HG02938 (cell line): ENCODE results near the gene OBP2A.

ENCODE experiments used
- ATAC-seq: cut with Tn5 transposase; IDR thresholded peaks from one replicate; pipeline ENCODE4 v1.9.1; 2021; ENCODE audit warnings: mild to moderate bottlenecking, moderate library complexity; ENCODE audit not compliant: unreplicated experiment

The OBP2A gene

DNA sequence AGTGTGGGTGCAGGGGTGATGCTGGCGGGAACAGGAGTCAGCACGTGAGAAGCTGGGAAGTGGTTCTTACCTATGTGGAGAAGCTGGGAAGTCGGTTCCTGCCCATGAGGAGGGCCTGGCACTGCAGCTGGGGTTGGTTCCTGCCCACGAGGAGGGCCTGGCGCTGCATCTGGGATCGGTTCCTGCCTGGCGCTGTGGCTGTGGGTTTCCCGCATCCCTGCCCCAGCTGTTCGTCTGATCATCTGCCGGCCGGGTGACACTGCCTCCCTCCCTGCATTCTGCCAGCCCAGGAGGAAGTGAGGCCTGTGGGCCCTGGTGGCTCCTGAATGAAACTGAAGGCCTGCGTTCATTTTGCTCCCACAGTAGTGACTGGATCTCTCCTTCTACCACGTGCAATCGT, 5.1 kb downstream of the OBP2A start:
- no peak for ATAC-seq

DNA sequence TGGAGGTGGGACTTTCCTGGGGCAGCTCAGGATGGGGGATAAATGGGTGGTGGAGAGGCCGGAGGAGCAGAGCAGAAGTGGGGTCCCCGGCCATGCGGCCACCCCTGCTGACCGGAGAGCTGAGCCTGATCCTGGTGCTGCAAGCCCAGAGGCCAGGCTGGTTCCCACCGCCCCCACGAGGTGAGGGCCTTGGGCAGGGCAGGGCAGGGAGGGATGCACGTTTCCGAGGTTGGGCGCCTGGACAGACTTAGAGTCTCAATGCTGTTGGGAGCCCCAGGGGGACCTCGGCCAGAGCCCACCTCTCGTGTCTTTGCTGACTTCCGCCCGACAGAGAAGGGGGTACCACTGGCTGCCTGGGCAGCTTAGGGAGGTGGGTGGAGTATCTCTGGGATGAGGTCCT, 5.5 kb downstream of the OBP2A start:
- no peak for ATAC-seq

DNA sequence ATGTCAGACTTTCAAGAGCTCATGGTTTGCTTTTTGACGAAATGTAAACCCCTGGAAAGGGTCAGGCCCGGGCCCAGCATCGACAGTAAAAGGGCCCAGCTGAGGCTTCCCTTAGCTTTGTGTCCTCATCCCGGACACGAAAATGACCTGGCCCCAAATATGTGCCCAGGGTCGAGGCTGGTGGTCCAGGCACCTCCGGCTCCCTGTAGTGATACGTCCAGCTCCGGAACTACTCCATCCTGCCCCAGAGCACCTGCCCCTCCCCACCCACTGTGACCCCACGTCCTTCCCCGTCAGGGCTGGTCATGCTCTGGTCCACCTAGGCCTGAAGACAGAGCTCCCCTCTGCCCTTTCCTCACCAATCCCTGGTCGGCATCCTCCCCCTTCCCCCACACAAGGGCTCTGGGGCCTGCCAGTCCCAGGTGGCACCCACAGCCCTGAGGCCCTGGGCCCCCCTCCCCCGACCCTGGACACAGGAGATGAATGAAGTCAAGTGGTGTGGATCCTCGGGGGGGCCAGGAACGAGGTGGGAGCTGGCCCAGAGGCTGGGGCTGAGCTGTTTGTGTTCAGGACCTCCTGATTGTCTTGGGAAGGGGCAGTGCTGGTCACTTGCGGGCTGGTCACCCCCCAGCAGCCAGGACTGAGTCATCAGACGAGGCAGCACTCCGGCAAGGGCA, 6.2 kb downstream of the OBP2A start:
- ATAC-seq, result no peak

DNA sequence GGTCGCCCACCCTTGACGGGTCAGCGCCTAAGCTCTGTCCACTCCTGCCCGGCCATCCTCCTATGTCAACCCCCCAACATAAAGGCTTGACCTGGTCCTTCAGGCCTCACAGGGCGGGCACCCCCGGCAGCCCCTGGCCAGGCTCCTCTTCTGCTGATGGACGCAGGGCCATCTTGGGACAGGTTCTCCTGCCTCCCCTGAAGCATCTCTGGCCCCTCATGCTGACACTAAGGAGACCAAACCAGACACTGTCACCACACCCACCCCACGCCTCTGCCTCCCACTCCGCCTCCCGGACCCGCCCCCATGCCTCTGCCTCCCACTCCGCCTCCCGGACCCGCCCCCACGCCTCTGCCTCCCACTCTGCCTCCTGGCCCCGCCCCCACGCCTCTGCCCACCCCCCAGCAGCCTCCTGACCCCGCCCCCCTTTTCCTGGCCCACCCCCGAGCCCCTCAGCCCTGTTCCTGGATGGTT, 6.8 kb downstream of the OBP2A start:
- no peak for ATAC-seq

DNA sequence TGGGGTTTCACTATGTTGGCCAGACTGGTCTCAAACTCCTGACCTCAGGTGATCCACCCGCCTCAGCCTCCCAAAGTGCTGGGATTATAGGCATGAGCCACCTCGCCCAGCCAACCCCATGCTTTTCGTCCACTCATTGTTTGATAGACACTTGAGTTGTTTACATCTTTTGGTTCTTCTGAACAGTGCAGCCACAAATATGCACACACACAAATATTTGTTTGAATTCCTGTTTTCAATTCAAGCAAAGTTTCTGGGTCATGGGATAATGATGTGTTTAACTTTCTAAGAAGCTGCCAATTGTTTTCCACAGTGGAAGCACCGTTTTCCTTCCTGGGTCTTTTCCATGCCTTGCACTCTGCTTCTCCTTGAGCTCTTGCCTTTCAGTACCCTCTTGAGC, 8.8 kb downstream of the OBP2A start:
- no peak for ATAC-seq

DNA sequence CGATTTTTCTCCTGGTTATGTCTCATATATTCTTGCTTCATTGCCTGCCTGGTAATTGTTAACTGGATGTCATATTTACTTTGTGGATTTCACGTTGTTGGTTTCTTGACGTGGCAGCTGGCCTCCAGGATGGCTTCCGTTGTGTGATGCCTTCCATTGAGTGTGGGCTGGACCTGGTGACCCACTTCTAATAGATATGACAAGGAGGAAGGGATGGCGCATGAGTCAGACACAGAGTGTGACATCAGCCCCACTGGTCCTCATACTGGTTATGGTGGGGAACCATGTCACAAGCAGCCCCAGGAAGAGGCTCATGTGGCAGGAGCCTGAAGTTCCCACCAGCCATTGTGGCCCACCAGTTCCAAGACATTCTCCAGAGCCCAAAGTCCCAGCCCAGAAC, 9.3 kb downstream of the OBP2A start:
- ATAC-seq, result no peak

DNA sequence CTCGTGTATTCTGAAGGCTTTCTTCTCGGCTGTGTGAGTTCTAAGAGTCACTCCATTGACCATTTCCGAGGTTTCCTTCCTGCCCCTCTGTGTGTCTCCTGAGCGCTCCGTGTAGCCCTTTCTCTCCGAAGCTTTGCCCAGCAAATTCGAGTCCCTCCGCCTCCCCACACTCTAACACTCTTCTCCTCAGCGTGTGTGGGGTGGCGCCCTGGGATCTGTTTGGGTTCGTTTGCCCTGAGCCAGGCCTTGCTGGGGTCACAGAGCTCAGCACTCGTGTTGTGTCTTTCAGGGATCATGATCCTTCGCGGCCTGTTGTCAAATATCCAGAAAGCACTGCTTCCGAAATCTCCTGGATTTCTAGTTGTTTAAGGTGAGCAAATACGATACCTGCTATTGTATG, 10.0 kb downstream of the OBP2A start:
- no peak for ATAC-seq

DNA sequence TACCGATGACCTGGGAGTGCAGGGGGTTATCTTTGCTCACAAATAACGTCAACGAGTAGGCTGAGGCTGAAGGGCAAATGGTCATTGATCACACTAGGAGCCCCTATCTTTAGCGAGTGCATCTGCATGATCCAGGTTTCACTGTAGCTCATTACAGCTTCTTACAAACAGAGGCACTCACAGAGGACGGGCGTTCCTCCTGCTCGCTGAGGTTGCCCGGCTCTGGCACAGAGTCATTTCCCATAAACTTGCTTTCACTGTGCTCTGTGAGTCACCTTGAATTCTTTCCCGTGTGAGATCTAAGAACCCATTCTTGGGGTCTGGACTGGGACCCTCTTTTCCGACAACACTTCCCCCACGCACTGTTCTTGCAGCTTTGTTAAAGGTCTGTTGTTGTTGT, 13.7 kb downstream of the OBP2A start:
- no peak for ATAC-seq

DNA sequence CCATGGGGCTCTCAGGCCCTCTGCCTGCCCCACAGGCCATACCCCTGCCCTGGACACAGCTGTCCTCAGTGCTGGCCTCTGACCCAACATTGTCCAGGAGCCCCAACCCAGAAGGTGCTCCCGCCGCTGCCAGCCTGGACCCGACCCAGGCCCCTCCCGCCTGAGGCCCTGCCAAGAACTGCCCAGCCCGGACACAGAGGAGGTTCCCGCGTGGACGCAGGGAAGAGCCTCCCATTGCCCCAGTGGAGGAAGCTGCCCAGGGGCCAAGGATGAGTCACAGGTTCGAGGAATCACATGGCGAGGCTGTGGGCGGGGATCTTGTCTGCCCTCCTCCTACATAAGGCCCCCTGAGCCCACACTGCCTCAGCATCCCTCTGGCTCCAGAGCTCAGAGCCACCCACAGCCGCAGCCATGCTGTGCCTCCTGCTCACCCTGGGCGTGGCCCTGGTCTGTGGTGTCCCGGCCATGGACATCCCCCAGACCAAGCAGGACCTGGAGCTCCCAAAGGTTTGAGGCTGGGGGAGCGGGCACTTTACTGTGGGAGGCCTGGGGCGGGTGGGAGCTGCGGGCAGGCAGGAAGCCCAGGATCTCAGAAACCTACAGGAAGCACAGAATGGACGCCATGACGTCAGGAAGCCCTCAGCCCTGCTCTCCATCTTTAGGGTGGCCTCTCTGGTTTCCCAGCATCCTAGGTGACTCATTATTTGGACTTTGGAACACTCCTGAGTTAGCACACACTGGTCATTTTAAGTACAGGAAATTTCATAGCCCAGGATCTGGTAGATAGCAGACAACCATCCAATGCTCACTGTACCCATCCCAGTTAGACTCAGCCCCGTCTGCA, 15.7 kb downstream of the OBP2A start, which contains the start of gene PAEP:
Gene PAEP (plus strand): TSS at position 366 of the 844 bp plus-strand sequence.
- ATAC-seq, result no peak

DNA sequence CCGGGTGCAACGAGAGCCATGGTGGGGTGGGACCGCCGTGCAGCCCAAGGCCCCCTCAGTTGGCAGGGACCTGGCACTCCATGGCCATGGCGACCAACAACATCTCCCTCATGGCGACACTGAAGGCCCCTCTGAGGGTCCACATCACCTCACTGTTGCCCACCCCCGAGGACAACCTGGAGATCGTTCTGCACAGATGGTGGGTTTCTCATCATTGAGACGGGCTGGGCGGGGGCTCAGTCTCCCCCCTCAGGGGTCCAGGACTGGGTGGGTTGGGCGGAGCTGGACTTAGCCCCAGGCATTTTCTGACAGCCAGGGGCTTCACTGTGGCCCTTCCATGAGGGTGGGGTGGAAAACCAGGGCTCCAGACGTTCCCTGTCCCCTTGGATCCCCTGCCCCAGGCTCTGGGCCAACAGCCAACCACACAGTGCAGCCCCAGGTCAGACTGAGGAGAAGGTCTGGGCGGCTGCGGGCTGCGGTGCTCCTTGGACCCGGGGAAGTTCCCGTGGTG, 16.4 kb downstream of the OBP2A start:
- no peak for ATAC-seq

DNA sequence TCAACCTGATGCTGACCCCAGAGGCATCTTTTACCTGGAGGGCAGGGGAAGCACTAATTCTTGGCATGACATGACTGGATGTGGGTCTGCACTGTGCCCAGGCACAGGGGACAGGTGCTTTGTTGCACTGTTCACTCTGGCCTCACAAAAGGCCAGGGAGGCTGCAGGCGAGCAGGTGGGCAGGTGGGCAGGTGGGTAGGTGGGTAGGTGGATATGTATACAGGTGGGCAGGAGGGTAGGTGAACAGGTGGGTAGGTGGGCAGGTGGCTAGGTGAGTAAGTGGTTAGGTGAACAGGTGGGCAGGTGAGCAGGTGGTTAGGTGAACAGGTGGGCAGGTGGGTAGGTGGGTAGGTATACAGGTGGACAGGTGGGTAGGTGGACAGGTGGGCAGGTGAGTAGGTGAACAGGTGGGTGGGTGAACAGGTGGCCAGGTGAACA, 17.1 kb downstream of the OBP2A start:
- ATAC-seq, result no peak

DNA sequence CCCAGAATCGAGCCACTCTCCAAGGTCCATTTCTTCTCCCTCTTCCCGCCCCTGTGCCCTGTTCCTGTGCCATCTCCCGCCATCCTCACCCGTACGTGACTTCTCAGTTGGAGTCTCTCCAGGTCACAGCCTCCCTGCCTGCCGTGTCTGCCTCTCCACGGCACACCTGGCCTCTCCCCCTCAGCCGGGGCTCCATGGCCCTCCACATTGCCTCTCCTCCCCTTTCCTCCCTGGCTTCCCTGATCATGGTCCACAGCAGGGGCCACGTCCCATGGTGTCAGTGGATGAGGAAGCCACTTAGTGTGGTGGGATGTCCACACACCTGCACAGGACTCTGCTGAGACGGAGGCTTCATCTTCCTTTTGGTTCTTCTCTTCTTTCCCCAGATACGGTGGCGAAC, 17.9 kb downstream of the OBP2A start:
- ATAC-seq, result no peak

DNA sequence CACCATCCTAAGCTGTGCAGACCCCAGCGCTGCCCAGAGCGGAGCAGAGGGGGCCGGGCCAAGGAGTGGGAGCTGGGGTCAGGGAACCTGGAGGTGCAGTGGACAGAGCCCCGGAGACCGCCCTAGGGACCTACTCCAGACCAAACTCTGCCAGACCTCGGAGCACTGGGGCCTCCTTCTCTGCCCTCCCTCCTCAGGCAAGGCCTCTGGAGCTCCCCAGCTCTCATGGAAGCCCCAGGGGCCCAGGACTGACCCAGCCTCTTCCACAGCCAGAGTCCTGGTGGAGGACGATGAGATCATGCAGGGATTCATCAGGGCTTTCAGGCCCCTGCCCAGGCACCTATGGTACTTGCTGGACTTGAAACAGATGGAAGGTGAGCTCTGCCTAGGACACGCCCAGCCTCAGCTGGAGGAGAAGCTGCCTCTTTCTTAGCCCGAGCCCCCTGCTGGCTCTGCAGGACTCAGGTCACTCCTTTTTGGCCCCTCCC, 19.3 kb downstream of the OBP2A start:
- ATAC-seq, result no peak

DNA sequence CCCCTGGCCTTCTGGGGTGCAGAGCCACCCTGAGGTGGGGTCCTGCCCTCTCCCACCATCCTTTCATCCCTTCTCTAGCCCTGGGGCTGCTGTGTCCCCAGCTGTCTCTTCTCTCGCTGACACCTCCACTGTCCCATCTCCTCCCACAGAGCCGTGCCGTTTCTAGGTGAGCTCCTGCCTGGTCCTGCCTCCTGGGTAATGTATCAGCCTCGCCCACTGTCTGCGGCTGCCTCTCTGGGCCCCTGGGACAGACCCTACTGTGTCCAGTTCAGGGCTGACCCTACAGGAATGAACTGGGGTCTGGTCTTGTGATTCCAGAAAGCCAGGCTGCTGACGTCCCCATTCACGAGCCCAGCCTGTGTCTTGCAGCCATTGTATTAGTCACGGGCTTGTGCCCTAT, 19.7 kb downstream of the OBP2A start:
- ATAC-seq, result no peak

DNA sequence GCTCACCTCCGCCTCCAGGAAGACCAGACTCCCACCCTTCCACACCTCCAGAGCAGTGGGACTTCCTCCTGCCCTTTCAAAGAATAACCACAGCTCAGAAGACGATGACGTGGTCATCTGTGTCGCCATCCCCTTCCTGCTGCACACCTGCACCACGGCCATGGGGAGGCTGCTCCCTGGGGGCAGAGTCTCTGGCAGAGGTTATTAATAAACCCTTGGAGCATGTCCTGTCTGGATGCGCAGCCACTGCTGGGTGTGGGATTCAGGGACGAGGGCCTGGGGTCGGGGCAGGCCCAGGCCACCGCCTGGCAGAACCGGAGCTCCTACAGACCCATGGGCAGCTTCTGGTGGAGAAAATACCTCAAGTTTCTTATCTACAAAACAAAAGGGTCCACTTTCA, 20.6 kb downstream of the OBP2A start:
- no peak for ATAC-seq

DNA sequence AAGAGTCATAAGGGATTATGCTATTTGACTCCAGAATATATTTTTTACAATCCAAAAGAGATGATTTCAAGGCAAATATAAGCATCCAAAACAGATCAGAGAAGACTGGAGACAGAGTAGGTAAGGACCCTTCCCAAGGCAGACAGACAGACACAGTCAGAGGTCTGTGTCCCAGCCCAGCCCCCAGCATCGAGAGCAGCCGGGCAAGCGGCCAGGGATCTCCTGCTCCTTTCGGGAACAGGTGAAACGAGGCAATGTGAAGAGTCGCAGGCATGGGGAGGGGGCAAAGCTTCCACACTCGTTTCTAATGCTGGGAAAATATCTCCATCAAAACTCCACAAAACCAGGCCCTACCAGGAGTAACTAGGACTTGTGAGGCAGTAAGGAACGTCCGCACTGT, 21.4 kb downstream of the OBP2A start:
- no peak for ATAC-seq

DNA sequence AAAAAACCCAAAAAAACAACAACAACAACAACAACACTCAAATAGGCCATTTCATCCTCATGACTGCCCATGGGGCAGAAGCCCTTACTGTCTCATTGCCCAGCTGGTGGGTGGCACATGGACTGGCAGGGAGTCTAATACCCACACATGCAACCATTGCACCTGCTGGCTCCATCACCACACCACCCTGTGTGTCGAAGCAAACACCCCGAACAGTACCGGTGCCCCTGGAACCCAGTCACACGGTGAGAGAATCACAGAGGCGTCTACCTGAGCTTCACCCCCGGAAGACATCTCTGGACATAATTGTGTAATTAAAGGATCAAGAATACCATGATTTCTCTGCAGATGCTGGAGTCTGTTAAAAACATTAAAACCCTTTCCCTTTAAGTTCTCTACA, 22.1 kb downstream of the OBP2A start:
- ATAC-seq, result no peak

DNA sequence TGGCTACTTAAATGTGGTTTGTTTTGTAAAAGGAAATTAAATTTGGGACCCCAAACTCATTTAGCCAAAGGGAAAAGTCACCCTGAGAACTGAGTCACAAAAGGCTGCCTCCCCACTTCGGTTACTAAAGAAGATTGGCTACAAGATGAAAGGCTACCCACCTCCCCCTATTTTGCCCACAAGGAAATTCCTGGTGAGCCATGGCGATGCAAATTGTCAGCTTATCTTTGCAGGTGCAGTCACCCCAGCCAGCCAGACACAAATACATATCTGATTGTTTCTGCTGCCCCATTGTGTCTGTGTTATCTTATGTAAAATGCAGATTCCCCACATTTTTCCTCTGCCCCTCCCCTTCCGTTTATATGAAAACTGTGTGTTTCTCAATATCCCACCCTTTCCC, 24.5 kb downstream of the OBP2A start:
- ATAC-seq, result no peak

DNA sequence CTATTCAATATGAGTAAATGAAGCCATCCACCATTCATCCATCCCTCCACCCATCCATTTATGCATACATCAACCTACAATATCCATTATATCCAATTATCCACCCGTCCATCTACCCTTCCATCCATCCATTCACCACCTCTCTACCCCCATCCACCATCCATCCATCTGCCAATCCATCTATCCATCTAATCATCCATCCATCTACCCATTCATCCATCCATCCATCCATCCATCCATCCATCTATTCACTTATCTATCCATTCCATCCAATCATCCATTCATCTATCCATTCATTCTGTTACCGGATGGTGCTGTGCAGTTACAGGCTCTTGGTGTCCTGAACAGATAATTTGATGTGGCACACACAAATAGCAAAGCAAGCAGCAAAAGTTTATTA, 26.3 kb downstream of the OBP2A start:
- ATAC-seq, result no peak

DNA sequence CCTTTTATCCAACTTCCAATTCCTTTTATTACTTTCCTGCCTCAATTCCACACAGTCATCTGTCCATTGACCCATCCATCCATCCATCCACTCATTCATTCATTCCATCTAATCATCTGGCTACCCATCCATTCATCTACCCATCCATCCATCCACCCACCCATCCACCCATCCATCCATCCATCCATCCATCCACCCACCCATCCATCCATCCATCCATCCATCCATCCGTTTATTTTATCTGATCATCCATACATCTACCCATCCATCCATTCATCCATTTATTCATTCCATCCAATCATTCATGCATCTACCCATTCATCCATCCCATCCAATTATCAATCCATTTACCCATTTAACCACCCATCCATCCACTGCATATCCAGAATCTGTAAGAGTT, 27.2 kb downstream of the OBP2A start:
- no peak for ATAC-seq

DNA sequence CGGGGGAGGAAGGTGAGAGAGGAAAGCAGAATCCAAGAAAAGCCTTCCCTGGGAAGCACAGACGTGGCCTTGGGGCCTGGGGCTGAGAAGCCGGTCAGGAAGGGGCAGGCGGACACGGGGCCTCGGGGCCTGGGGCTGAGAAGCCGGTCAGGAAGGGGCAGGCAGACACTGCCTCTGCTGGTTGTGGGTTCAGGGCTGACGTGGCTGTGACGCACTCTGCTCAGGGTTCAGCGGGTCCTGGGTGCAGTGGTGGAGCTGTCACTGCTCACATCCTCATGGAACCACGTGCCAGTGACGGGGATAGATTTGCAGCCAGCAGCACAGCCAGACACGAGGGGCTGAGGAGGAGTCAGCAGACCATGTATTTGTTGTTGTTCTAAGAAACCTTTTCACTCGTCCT, 28.4 kb downstream of the OBP2A start:
- no peak for ATAC-seq

DNA sequence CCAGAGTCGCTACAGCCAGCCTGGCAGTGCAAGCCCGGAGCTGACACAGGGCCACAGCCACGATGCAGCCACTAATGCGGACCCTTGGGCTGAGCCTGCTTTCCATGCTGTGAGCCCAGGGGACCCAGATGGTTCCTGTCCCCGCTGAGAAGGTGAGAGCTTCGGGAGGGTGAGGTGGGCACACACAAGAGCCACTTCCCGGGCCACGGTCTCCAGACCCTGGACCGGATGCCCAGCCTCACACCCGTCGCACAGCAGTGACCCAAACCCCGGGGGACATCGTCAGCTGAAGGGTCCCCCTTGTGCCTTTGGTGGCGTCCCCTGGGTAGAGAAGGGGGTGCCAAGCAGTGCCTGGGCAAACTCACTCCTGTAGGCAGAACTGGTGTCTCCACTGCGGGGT, 29.0 kb downstream of the OBP2A start:
- no peak for ATAC-seq
